NT2/D1 (cell line): ENCODE data around the gene RIC3.

Experiments
- DNase-seq: peaks from one replicate; pipeline ENCODE4 v3.0.0-alpha.2; 2011; ENCODE audit warnings: low read depth, low spot score
- H3K27me3 ChIP-seq: 2 replicates; pipeline ENCODE4 v1.6.0; 2011; ENCODE audit warnings: mild to moderate bottlenecking; ENCODE audit not compliant: insufficient read length, insufficient read depth
- H3K36me3 ChIP-seq: 2 replicates; pipeline ENCODE4 v1.6.1; 2011; ENCODE audit warnings: mild to moderate bottlenecking, low read length, mixed read lengths; ENCODE audit not compliant: insufficient read depth, insufficient read length
- H3K4me1 ChIP-seq: 2 replicates; pipeline ENCODE4 v1.5.1; 2011; ENCODE audit not compliant: insufficient read depth, insufficient read length
- H3K4me3 ChIP-seq: 2 replicates; pipeline ENCODE4 v1.5.1; 2011; ENCODE audit warnings: low read depth; ENCODE audit not compliant: insufficient read length
- H3K9ac ChIP-seq: 2 replicates; pipeline ENCODE4 v1.6.0; 2011; ENCODE audit warnings: low read depth; ENCODE audit not compliant: insufficient read length
- H3K9me3 ChIP-seq: 2 replicates; pipeline ENCODE4 v1.5.1; 2011; ENCODE audit warnings: mild to moderate bottlenecking, low read length; ENCODE audit not compliant: insufficient read depth
- SUZ12 ChIP-seq: IDR thresholded peaks from 2 replicates; pipeline ENCODE4 v1.6.1; 2011; ENCODE audit not compliant: insufficient read length, insufficient read depth; ENCODE audit errors: extremely low read depth
- YY1 ChIP-seq: IDR thresholded peaks from 2 replicates; pipeline ENCODE4 v1.6.1; 2011; ENCODE audit not compliant: insufficient read length, insufficient read depth
- ZNF274 ChIP-seq: IDR thresholded peaks from 2 replicates; pipeline ENCODE4 v1.6.1; 2011; ENCODE audit warnings: mild to moderate bottlenecking, low read depth, low read length

The RIC3 gene

GRCh38 chr11:8070417-8071115 lies 98.3 kb downstream of the RIC3 start:
- H3K27me3 ChIP-seq: peaks cover 7% of the 10 kb centered on the region
- no peaks in the 10 kb centered on the region for H3K36me3 ChIP-seq
- peaks cover 10% of the 10 kb centered on the region for H3K4me1 ChIP-seq
- TF ChIP-seq YY1 (no peak), SUZ12 (no peak), ZNF274 (no peak)
- H3K9ac ChIP-seq: no peak overlapping the region
- H3K4me3 ChIP-seq: no peak overlapping the region
- H3K9me3 ChIP-seq: no peaks in the 10 kb centered on the region
- no peak for DNase-seq

- TF ChIP-seq SUZ12 (no peak), YY1 (no peak), ZNF274 (no peak)
- no peak overlapping the region for H3K4me3 ChIP-seq
- H3K4me1 ChIP-seq: peaks cover 10% of the 10 kb centered on the region
- no peak for DNase-seq
- H3K9ac ChIP-seq: no peak overlapping the region
- no peaks in the 10 kb centered on the region for H3K9me3 ChIP-seq
- peaks cover 7% of the 10 kb centered on the region for H3K27me3 ChIP-seq
- no peaks in the 10 kb centered on the region for H3K36me3 ChIP-seq
These were observed 99.1 kb downstream of the RIC3 start for GRCh38 chr11:8069771-8070170.

GRCh38 chr11:8068605-8069221 lies 100.1 kb downstream of the RIC3 start:
- DNase-seq: no peak
- Histone ChIP-seq H3K4me3 (no peak overlapping the region), H3K9ac (no peak overlapping the region), H3K27me3 (peaks cover 7% of the 10 kb centered on the region), H3K36me3 (no peaks in the 10 kb centered on the region), H3K9me3 (no peaks in the 10 kb centered on the region), H3K4me1 (peaks cover 10% of the 10 kb centered on the region)
- TF ChIP-seq ZNF274 (no peak), YY1 (no peak), SUZ12 (no peak)

GRCh38 chr11:8067929-8068575 lies 100.8 kb downstream of the RIC3 start:
- peaks cover 7% of the 10 kb centered on the region for H3K27me3 ChIP-seq
- H3K36me3 ChIP-seq: no peaks in the 10 kb centered on the region
- no peak overlapping the region for H3K4me3 ChIP-seq
- H3K9ac ChIP-seq: no peak overlapping the region
- no peak for DNase-seq
- TF ChIP-seq ZNF274 (no peak), SUZ12 (no peak), YY1 (no peak)
- no peaks in the 10 kb centered on the region for H3K9me3 ChIP-seq
- H3K4me1 ChIP-seq: peaks cover 10% of the 10 kb centered on the region

- H3K9me3 ChIP-seq: no peaks in the 10 kb centered on the region
- no peak overlapping the region for H3K4me3 ChIP-seq
- TF ChIP-seq SUZ12 (no peak), YY1 (no peak), ZNF274 (no peak)
- no peaks in the 10 kb centered on the region for H3K36me3 ChIP-seq
- H3K9ac ChIP-seq: no peak overlapping the region
- H3K27me3 ChIP-seq: peaks cover 3% of the 10 kb centered on the region
- peaks cover 5% of the 10 kb centered on the region for H3K4me1 ChIP-seq
- DNase-seq: no peak
These were observed 101.3 kb downstream of the RIC3 start for GRCh38 chr11:8067567-8067928.

GRCh38 chr11:8066911-8067455 lies 101.8 kb downstream of the RIC3 start:
- no peak for DNase-seq
- Histone ChIP-seq H3K27me3 (peaks cover 3% of the 10 kb centered on the region), H3K9ac (no peak overlapping the region), H3K4me3 (no peak overlapping the region), H3K36me3 (no peaks in the 10 kb centered on the region), H3K9me3 (no peaks in the 10 kb centered on the region), H3K4me1 (peaks cover under 1% of the 10 kb centered on the region)
- no peak for TF ChIP-seq ZNF274

- H3K9me3 ChIP-seq: no peaks in the 10 kb centered on the region
- H3K4me1 ChIP-seq: no peaks in the 10 kb centered on the region
- no peak for DNase-seq
- TF ChIP-seq SUZ12 (no peak), ZNF274 (no peak), YY1 (no peak)
- H3K36me3 ChIP-seq: no peaks in the 10 kb centered on the region
- no peaks in the 10 kb centered on the region for H3K27me3 ChIP-seq
- no peak overlapping the region for H3K4me3 ChIP-seq
- no peak overlapping the region for H3K9ac ChIP-seq
These were observed 102.6 kb downstream of the RIC3 start for GRCh38 chr11:8066036-8066910.
